Erythroblast (primary cell): ENCODE results near the gene SEZ6L2.

Source experiments
- GATA1 ChIP-seq: IDR thresholded peaks from 2 replicates; pipeline ENCODE4 v1.6.1; 2011; ENCODE audit warnings: low read depth, mild to moderate bottlenecking, control low read depth, low read length, moderate library complexity
- POLR2A ChIP-seq: IDR thresholded peaks from 2 replicates; pipeline ENCODE4 v1.6.1; 2011; ENCODE audit warnings: mild to moderate bottlenecking, low read length

- no peak for TF ChIP-seq POLR2A
- no peak for TF ChIP-seq GATA1
These were observed 945 bp upstream of the SEZ6L2 start, which contains the start of gene ASPHD1 for GRCh38 chr16:29900102-29900887.
